ENCODE results near the gene WFS1. TPM values are rescaled to one million over a fixed set of nuclear protein-coding genes. Genes with fewer than 3 reads are reported as not detected.

Gene WFS1
- total and polyA plus RNA-seq, 2 of the 8 experiments (the other 6 are each of a cell fraction or from before 2014, with no cell fraction given), result 29.1 to 43.1 TPM

DNA sequence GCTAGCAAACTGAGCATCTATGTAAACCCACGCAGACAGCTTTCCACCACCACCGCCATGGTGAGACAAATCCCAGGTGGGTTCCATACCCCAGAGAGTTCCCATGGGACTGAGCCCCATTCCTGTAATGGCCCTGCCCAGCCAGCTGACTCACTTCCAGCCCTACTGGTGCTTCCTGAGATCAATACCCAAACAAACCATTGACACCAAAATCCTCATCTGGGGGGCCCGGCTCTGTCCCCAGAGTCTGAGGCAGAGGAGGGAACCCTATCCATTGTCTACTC lies 39.2 kb upstream of the WFS1 start (continued):
- TF ChIP-seq, protein P1, sequence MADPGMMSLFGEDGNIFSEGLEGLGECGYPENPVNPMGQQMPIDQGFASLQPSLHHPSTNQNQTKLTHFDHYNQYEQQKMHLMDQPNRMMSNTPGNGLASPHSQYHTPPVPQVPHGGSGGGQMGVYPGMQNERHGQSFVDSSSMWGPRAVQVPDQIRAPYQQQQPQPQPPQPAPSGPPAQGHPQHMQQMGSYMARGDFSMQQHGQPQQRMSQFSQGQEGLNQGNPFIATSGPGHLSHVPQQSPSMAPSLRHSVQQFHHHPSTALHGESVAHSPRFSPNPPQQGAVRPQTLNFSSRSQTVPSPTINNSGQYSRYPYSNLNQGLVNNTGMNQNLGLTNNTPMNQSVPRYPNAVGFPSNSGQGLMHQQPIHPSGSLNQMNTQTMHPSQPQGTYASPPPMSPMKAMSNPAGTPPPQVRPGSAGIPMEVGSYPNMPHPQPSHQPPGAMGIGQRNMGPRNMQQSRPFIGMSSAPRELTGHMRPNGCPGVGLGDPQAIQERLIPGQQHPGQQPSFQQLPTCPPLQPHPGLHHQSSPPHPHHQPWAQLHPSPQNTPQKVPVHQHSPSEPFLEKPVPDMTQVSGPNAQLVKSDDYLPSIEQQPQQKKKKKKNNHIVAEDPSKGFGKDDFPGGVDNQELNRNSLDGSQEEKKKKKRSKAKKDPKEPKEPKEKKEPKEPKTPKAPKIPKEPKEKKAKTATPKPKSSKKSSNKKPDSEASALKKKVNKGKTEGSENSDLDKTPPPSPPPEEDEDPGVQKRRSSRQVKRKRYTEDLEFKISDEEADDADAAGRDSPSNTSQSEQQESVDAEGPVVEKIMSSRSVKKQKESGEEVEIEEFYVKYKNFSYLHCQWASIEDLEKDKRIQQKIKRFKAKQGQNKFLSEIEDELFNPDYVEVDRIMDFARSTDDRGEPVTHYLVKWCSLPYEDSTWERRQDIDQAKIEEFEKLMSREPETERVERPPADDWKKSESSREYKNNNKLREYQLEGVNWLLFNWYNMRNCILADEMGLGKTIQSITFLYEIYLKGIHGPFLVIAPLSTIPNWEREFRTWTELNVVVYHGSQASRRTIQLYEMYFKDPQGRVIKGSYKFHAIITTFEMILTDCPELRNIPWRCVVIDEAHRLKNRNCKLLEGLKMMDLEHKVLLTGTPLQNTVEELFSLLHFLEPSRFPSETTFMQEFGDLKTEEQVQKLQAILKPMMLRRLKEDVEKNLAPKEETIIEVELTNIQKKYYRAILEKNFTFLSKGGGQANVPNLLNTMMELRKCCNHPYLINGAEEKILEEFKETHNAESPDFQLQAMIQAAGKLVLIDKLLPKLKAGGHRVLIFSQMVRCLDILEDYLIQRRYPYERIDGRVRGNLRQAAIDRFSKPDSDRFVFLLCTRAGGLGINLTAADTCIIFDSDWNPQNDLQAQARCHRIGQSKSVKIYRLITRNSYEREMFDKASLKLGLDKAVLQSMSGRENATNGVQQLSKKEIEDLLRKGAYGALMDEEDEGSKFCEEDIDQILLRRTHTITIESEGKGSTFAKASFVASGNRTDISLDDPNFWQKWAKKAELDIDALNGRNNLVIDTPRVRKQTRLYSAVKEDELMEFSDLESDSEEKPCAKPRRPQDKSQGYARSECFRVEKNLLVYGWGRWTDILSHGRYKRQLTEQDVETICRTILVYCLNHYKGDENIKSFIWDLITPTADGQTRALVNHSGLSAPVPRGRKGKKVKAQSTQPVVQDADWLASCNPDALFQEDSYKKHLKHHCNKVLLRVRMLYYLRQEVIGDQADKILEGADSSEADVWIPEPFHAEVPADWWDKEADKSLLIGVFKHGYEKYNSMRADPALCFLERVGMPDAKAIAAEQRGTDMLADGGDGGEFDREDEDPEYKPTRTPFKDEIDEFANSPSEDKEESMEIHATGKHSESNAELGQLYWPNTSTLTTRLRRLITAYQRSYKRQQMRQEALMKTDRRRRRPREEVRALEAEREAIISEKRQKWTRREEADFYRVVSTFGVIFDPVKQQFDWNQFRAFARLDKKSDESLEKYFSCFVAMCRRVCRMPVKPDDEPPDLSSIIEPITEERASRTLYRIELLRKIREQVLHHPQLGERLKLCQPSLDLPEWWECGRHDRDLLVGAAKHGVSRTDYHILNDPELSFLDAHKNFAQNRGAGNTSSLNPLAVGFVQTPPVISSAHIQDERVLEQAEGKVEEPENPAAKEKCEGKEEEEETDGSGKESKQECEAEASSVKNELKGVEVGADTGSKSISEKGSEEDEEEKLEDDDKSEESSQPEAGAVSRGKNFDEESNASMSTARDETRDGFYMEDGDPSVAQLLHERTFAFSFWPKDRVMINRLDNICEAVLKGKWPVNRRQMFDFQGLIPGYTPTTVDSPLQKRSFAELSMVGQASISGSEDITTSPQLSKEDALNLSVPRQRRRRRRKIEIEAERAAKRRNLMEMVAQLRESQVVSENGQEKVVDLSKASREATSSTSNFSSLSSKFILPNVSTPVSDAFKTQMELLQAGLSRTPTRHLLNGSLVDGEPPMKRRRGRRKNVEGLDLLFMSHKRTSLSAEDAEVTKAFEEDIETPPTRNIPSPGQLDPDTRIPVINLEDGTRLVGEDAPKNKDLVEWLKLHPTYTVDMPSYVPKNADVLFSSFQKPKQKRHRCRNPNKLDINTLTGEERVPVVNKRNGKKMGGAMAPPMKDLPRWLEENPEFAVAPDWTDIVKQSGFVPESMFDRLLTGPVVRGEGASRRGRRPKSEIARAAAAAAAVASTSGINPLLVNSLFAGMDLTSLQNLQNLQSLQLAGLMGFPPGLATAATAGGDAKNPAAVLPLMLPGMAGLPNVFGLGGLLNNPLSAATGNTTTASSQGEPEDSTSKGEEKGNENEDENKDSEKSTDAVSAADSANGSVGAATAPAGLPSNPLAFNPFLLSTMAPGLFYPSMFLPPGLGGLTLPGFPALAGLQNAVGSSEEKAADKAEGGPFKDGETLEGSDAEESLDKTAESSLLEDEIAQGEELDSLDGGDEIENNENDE (IDR thresholded peaks at IDR 0.05; ENCODE audit: insufficient replicate concordance, low read length), result no peak
- TF ChIP-seq NANOG (IDR thresholded peaks at IDR 0.05; ENCODE audit: insufficient read depth, low read depth, low read length, poor library complexity, severe bottlenecking) (no peak), POU5F1 (IDR thresholded peaks at IDR 0.05; ENCODE audit: low read depth, low read length) (no peak), CREB1 (IDR thresholded peaks at IDR 0.05) (no peak), RNF2 (IDR thresholded peaks at IDR 0.05; ENCODE audit: borderline replicate concordance, low read depth, low read length, missing control alignments, poor library complexity, severe bottlenecking) (no peak), HDAC6 (IDR thresholded peaks at IDR 0.05; ENCODE audit: low read depth, low read length) (no peak), SIX5 (IDR thresholded peaks at IDR 0.05; ENCODE audit: low read depth, low read length) (no peak), TBP (IDR thresholded peaks at IDR 0.05; ENCODE audit: low read depth, low read length) (no peak), SIN3A (conservative IDR thresholded peaks at IDR 0.05 in 1 of 2, IDR thresholded peaks at IDR 0.05 in 1 of 2; ENCODE audit: low read depth in 1 of 2, low read length in 2 of 2) (no peak)
- TF ChIP-seq, protein P2, sequence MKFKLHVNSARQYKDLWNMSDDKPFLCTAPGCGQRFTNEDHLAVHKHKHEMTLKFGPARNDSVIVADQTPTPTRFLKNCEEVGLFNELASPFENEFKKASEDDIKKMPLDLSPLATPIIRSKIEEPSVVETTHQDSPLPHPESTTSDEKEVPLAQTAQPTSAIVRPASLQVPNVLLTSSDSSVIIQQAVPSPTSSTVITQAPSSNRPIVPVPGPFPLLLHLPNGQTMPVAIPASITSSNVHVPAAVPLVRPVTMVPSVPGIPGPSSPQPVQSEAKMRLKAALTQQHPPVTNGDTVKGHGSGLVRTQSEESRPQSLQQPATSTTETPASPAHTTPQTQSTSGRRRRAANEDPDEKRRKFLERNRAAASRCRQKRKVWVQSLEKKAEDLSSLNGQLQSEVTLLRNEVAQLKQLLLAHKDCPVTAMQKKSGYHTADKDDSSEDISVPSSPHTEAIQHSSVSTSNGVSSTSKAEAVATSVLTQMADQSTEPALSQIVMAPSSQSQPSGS (IDR thresholded peaks at IDR 0.05; ENCODE audit: low read length), result no peak
